Neuronal stem cell (in vitro differentiated cells): ENCODE measurements around the gene ADD3.

Source experiments
- DNase-seq: peaks from one replicate; pipeline ENCODE4 v3.0.0-alpha.2; 2013; ENCODE audit warnings: low spot score
- H2AFZ ChIP-seq: one replicate; pipeline ENCODE4 v1.6.1; 2013; ENCODE audit warnings: mild to moderate bottlenecking, low read length, inconsistent platforms
- H2AK5ac ChIP-seq: 2 replicates; pipeline ENCODE4 v1.6.1; 2013; ENCODE audit warnings: low read depth, mild to moderate bottlenecking, inconsistent platforms, low read length, moderate library complexity, mixed read lengths
- H2BK120ac ChIP-seq: 2 replicates; pipeline ENCODE4 v1.6.1; 2013; ENCODE audit warnings: low read depth, mild to moderate bottlenecking, inconsistent platforms, low read length, moderate library complexity, mixed read lengths
- H2BK12ac ChIP-seq: one replicate; pipeline ENCODE4 v1.6.1; 2013; ENCODE audit warnings: low read length, inconsistent platforms
- H2BK15ac ChIP-seq: 2 replicates; pipeline ENCODE4 v1.6.1; 2013; ENCODE audit warnings: mild to moderate bottlenecking, low read length, inconsistent platforms, mixed read lengths
- H2BK5ac ChIP-seq: one replicate; pipeline ENCODE4 v1.6.1; 2013; ENCODE audit warnings: inconsistent platforms, mild to moderate bottlenecking, low read length, moderate library complexity
- H3K14ac ChIP-seq: one replicate; pipeline ENCODE4 v1.6.1; 2013; ENCODE audit warnings: low read length, inconsistent platforms
- H3K18ac ChIP-seq: 2 replicates; pipeline ENCODE4 v1.6.1; 2013; ENCODE audit warnings: low read length, inconsistent platforms
- H3K23ac ChIP-seq: 2 replicates; pipeline ENCODE4 v1.6.1; 2013; ENCODE audit warnings: low read depth, mild to moderate bottlenecking, mixed read lengths, low read length, inconsistent platforms; ENCODE audit not compliant: poor library complexity
- H3K27ac ChIP-seq: replicated peaks from 3 replicates; pipeline ENCODE4 v1.5.1; 2013; ENCODE audit warnings: low read length, inconsistent platforms
- H3K27me3 ChIP-seq, 3 experiments: 2 replicates each; pipeline ENCODE4 v1.6.1; 2013; ENCODE audit warnings: low read length in 3 of 3, mild to moderate bottlenecking in 2 of 3, inconsistent platforms in 1 of 3, low read depth in 1 of 3, mixed read lengths in 1 of 3, moderate library complexity in 1 of 3; ENCODE audit not compliant: control insufficient read depth in 3 of 3, insufficient read depth in 3 of 3
- H3K36me3 ChIP-seq, 2 donors: replicated peaks in 1 of 2; 2 replicates each; pipeline ENCODE4 v1.6.1; 2013; ENCODE audit warnings: low read length in 2 of 2; ENCODE audit not compliant: control insufficient read depth in 2 of 2, insufficient read depth in 2 of 2
- H3K4ac ChIP-seq: 2 replicates; pipeline ENCODE4 v1.6.1; 2013; ENCODE audit warnings: inconsistent platforms, mild to moderate bottlenecking, low read length, moderate library complexity
- H3K4me1 ChIP-seq, 2 donors: 1 replicate in 1 of 2; 2 replicates in 1 of 2; pipeline ENCODE4 v1.6.1; 2013; ENCODE audit warnings: low read length in 2 of 2, low read depth in 1 of 2; ENCODE audit not compliant: control insufficient read depth in 2 of 2, insufficient read depth in 1 of 2
- H3K4me2 ChIP-seq: one replicate; pipeline ENCODE4 v1.6.1; 2013; ENCODE audit warnings: mild to moderate bottlenecking, low read length, inconsistent platforms; ENCODE audit not compliant: insufficient read depth, poor library complexity, severe bottlenecking
- H3K4me3 ChIP-seq, 2 donors: 2 replicates each; pipeline ENCODE4 v1.5.1; 2013; ENCODE audit warnings: low read length in 2 of 2, mild to moderate bottlenecking in 2 of 2, inconsistent platforms in 1 of 2, moderate library complexity in 1 of 2
- H3K79me1 ChIP-seq: one replicate; pipeline ENCODE4 v1.6.1; 2013; ENCODE audit warnings: low read depth, mild to moderate bottlenecking, inconsistent platforms, low read length, moderate library complexity
- H3K9ac ChIP-seq: one replicate; pipeline ENCODE4 v1.6.1; 2013; ENCODE audit warnings: mild to moderate bottlenecking, low read depth, low read length, inconsistent platforms; ENCODE audit not compliant: poor library complexity
- H3K9me3 ChIP-seq, 2 donors: replicated peaks in 1 of 2; 2 replicates each; pipeline versions ENCODE3 to v1.6.1; 2013; ENCODE audit warnings: low read length in 2 of 2, mild to moderate bottlenecking in 2 of 2, inconsistent platforms in 1 of 2, low read depth in 1 of 2, mixed read lengths in 1 of 2, moderate library complexity in 1 of 2; ENCODE audit not compliant: control insufficient read depth in 2 of 2, insufficient read depth in 1 of 2
- H4K8ac ChIP-seq: one replicate; pipeline ENCODE4 v1.6.1; 2013; ENCODE audit warnings: low read depth, mild to moderate bottlenecking, inconsistent platforms, low read length, moderate library complexity
- H4K91ac ChIP-seq: one replicate; pipeline ENCODE4 v1.6.1; 2013; ENCODE audit warnings: low read length, low read depth, mild to moderate bottlenecking, inconsistent platforms; ENCODE audit not compliant: poor library complexity
- WGBS, 2 donors: extraction: QIAGEN DNeasy Blood & Tissue Kit; methylation state at CpG; one replicate each; pipeline ENCODE4 v1.1.7; 2013; ENCODE audit warnings: missing lambda C conversion rate in 2 of 2, mixed read lengths in 1 of 2; ENCODE audit not compliant: insufficient read length in 2 of 2, insufficient replicate concordance in 1 of 2; ENCODE audit errors: extremely low coverage in 2 of 2; 5-methylcytosine and 5-hydroxymethylcytosine counted together

The ADD3 gene

DNA sequence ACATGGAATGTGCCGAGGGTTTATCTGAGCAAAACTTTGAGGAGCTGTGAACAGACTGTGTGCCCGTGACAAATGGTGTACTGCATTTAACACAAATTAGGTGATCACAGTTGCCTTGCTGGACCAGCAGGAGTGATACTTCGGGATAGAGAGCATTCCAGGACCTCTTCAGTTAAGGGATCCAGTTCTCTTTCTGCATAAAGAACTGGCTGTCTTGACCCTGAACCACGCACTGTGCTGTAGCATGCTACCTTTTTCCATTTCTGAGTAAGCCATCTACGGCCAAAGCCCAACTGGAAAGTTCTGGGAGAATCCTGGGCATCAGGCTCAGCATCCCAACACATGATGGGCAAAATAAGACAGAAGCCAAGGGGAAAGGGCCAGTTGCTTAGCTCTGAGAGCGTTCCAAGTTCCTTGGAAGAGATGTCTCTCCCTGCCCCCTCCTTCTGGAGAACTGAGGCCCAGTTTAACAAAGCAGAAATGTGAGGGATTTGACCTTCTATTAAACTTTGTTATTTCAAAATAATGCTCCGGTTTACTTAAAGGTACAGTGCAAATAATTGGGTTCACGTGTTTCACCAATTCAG lies 37.9 kb upstream of the ADD3 start:
- H4K8ac ChIP-seq: no peak overlapping the region
- no peaks in the 10 kb centered on the region for H3K36me3 ChIP-seq
- H3K9me3 ChIP-seq: no peaks in the 10 kb centered on the region
- no CpG with 5 or more reads among the region's 8 CpGs for WGBS, 2 donors
- no peak overlapping the region for H2AFZ ChIP-seq
- H2BK12ac ChIP-seq: no peak overlapping the region
- no peak overlapping the region for H3K14ac ChIP-seq
- no peak overlapping the region for H2BK5ac ChIP-seq
- H3K27ac ChIP-seq: no peak overlapping the region
- H3K4me1 ChIP-seq: peaks cover 6 to 8% of the 10 kb centered on the region in 2 donors
- no peaks in the 10 kb centered on the region for H3K79me1 ChIP-seq
- no peak overlapping the region for H3K23ac ChIP-seq
- H3K27me3 ChIP-seq: peaks cover 0 to 13% (median 0%) of the 10 kb centered on the region in 3 experiments
- H2BK120ac ChIP-seq: no peak overlapping the region
- no peak overlapping the region for H3K4me3 ChIP-seq
- no peak overlapping the region for H3K4me2 ChIP-seq
- H2AK5ac ChIP-seq: no peak overlapping the region
- H3K4ac ChIP-seq: no peak overlapping the region
- no peak for DNase-seq
- H4K91ac ChIP-seq: no peak overlapping the region
- H2BK15ac ChIP-seq: no peak overlapping the region
- H3K18ac ChIP-seq: no peak overlapping the region
- H3K9ac ChIP-seq: no peak overlapping the region

GRCh38 chr10:109971634-109972033 lies 36.1 kb upstream of the ADD3 start:
- H3K4ac ChIP-seq: no peak overlapping the region
- H3K27ac ChIP-seq: no peak overlapping the region
- H2AK5ac ChIP-seq: no peak overlapping the region
- no peak overlapping the region for H4K8ac ChIP-seq
- no peak overlapping the region for H3K18ac ChIP-seq
- H3K4me2 ChIP-seq: no peak overlapping the region
- WGBS, 2 donors: no CpG with 5 or more reads among the region's 3 CpGs
- no peak overlapping the region for H3K9ac ChIP-seq
- peaks cover 6 to 9% of the 10 kb centered on the region in 2 donors for H3K4me1 ChIP-seq
- no peak overlapping the region for H3K4me3 ChIP-seq
- H2AFZ ChIP-seq: no peak overlapping the region
- no peaks in the 10 kb centered on the region for H3K36me3 ChIP-seq
- no peaks in the 10 kb centered on the region for H3K9me3 ChIP-seq
- H2BK15ac ChIP-seq: no peak overlapping the region
- no peak for DNase-seq
- no peak overlapping the region for H3K23ac ChIP-seq
- no peak overlapping the region for H4K91ac ChIP-seq
- H3K79me1 ChIP-seq: no peaks in the 10 kb centered on the region
- H2BK12ac ChIP-seq: no peak overlapping the region
- no peak overlapping the region for H2BK120ac ChIP-seq
- H2BK5ac ChIP-seq: no peak overlapping the region
- peaks cover 0 to 13% (median 0%) of the 10 kb centered on the region in 3 experiments for H3K27me3 ChIP-seq
- no peak overlapping the region for H3K14ac ChIP-seq

DNA sequence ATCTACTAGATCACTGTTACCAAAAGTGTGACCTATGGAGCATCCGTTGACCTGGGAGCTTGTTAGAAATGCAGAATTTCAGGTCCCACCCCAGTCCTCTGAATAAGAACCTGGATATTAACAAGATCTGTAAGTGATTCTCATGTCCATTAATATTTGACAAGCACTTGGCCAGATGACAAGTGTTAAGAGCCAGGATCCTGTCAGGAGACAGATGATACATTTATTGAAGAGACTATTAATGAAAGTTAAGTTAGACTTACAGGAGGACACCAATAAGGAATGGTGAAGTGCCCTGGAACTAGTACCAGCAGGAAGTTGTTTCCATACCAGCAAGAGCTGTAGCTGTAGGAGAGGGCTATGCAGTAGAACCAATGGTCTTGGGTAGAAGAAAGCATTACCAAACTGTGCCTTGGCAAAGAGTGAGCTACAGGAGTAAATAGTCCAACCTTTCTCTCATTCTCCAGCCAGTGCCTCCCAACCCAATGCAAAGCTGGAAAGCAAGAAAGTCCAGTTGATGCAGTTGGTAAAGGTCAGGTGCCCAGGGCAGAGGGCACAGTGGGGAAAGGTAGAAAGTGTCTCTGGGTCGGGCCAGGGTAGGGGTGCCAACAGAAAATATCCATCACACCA lies 35.3 kb upstream of the ADD3 start:
- no peak overlapping the region for H2BK5ac ChIP-seq
- H4K91ac ChIP-seq: no peak overlapping the region
- H2AFZ ChIP-seq: no peak overlapping the region
- H3K4ac ChIP-seq: no peak overlapping the region
- peaks cover 0 to 13% (median 0%) of the 10 kb centered on the region in 3 experiments for H3K27me3 ChIP-seq
- H3K14ac ChIP-seq: no peak overlapping the region
- H2BK15ac ChIP-seq: no peak overlapping the region
- no peak overlapping the region for H2AK5ac ChIP-seq
- no peak overlapping the region for H3K9ac ChIP-seq
- H3K18ac ChIP-seq: no peak overlapping the region
- no peak overlapping the region for H3K23ac ChIP-seq
- WGBS, 2 donors: no CpG with 5 or more reads among the region's 2 CpGs
- no peak overlapping the region for H3K4me3 ChIP-seq
- no peak overlapping the region for H4K8ac ChIP-seq
- H3K4me1 ChIP-seq: peaks cover 6 to 8% of the 10 kb centered on the region in 2 donors
- no peaks in the 10 kb centered on the region for H3K36me3 ChIP-seq
- H3K9me3 ChIP-seq: no peaks in the 10 kb centered on the region
- H3K79me1 ChIP-seq: no peaks in the 10 kb centered on the region
- H2BK12ac ChIP-seq: no peak overlapping the region
- H3K4me2 ChIP-seq: no peak overlapping the region
- DNase-seq: no peak
- H2BK120ac ChIP-seq: no peak overlapping the region
- H3K27ac ChIP-seq: no peak overlapping the region

DNA sequence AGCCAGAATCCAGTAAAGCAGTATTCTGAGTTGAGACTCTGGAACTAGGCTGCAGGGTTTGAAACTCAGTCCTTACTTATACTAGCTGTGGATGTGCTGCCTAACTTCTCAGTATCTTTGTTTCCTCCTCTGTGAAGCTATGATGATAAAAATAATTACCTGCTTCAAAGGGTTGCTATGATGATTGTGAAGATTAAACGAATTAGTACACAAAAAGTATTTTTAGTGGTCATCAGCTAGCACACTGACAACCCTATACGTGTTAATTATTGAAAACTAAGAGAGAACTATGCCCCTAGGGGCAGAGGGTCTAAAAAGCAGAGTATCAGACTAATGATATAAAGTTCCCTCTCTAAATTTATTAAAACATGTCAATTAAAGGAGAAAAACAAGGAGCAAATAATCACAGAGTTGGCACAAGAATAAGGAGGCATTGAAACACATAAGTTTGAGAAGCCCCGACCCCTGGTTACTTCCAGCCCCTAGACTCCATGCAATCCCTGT lies 34.4 kb upstream of the ADD3 start:
- Histone ChIP-seq H3K27ac (no peak overlapping the region), H3K79me1 (no peaks in the 10 kb centered on the region)
- WGBS, 2 donors: no CpG with 5 or more reads among the region's 3 CpGs

More for the DNA sequence above, 34.4 kb upstream of the ADD3 start:
- Histone ChIP-seq H2BK15ac (no peak overlapping the region), H3K9me3 (no peaks in the 10 kb centered on the region), H2AK5ac (no peak overlapping the region), H3K4me2 (no peak overlapping the region), H3K14ac (no peak overlapping the region), H3K4me1 (peaks cover 5 to 8% of the 10 kb centered on the region in 2 donors), H2BK12ac (no peak overlapping the region), H3K18ac (no peak overlapping the region), H2AFZ (no peak overlapping the region), H4K91ac (no peak overlapping the region), H3K36me3 (no peaks in the 10 kb centered on the region), H3K4ac (no peak overlapping the region), H2BK120ac (no peak overlapping the region), H4K8ac (no peak overlapping the region), H2BK5ac (no peak overlapping the region), H3K4me3 (no peak overlapping the region), H3K27me3 (peaks cover 0 to 13% (median 0%) of the 10 kb centered on the region in 3 experiments), H3K23ac (no peak overlapping the region), H3K9ac (no peak overlapping the region)
- no peak for DNase-seq
